Sigmoid colon (tissue), 4 donors: Measurements from ENCODE around the gene FCHSD2.

Source experiments
- CTCF ChIP-seq, 4 experiments: fragments of 450-650 bp in 3 of 4; fragments of 200-600 bp in 1 of 4; IDR thresholded peaks; one replicate each; pipeline ENCODE4 v1.5.1; 2016 to 2019; ENCODE audit warnings: antibody characterized with exemption in 4 of 4, mild to moderate bottlenecking in 3 of 4, moderate library complexity in 2 of 4
- EP300 ChIP-seq, 4 donors: sonication (generic); formaldehyde crosslinking; IDR thresholded peaks; one replicate each; pipeline ENCODE4 v1.6.1; 2017; ENCODE audit warnings: antibody characterized with exemption in 4 of 4
- POLR2A ChIP-seq, 2 donors: fragments of 450-650 bp; IDR thresholded peaks; one replicate each; pipeline ENCODE4 v1.6.1; 2016; ENCODE audit warnings: antibody characterized with exemption in 2 of 2, mild to moderate bottlenecking in 2 of 2, moderate library complexity in 2 of 2
- POLR2AphosphoS5 ChIP-seq, 4 donors: sonication (generic); formaldehyde crosslinking; IDR thresholded peaks; one replicate each; pipeline ENCODE4 v1.6.1; 2017; ENCODE audit warnings: antibody characterized with exemption in 4 of 4

GRCh38 chr11:72792437-72793021 lies 349.6 kb downstream of the FCHSD2 start:
- TF ChIP-seq CTCF (IDR thresholded peaks at IDR 0.05): no peak
- TF ChIP-seq POLR2A (IDR thresholded peaks at IDR 0.05): no peak
- TF ChIP-seq EP300 (IDR thresholded peaks at IDR 0.05): no peak
- TF ChIP-seq POLR2AphosphoS5 (IDR thresholded peaks at IDR 0.05): no peak
